Measurements from ENCODE around the gene PNPLA7. TPM values are rescaled to one million over a fixed set of nuclear protein-coding genes. Genes with fewer than 3 reads are reported as not detected.

Gene PNPLA7
- total RNA-seq, 1 donor from 2014 or later = 9.0 TPM

DNA sequence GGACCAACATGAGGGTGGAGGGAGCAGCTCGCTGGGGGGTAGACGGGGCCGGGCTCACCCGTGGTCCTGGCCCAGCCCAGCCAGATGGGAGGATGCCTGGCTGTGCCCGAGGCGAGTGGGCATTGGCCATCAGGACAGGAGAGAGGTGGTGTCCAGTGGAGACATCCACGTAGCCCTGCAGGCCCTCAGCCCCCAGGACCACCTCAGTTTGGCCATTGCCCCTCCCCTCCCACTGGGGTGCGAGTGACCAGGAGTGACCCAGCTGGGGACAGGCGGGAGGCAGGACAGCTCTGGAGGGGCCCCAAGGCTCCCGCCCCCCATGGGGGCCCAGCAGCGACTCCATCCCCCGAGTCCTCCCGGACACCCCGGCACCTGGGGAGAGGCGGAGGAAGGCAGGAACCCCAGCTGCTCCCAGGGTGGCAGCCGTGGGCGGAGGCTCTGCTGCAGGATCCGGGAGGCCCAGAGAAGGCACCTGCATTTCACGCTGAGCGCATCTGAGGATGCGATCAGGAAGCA is 118.7 kb downstream of the PNPLA7 start:
- DNase-seq = no peak
- TF ChIP-seq CTCF (IDR thresholded peaks at IDR 0.05; ENCODE audit: borderline replicate concordance) = no peak
- H3K27me3 ChIP-seq (ENCODE audit: low read depth) = no peaks in the 10 kb centered on the region
- no peaks in the 10 kb centered on the region for H3K4me1 ChIP-seq
- no peak overlapping the region for H3K27ac ChIP-seq (replicated peaks)
- H3K36me3 ChIP-seq = no peaks in the 10 kb centered on the region
- H3K9me3 ChIP-seq (replicated peaks) = no peaks in the 10 kb centered on the region
- intact Hi-C loops (cut with micrococcal nuclease) = no loop called here
- H3K4me3 ChIP-seq = no peak overlapping the region

DNA sequence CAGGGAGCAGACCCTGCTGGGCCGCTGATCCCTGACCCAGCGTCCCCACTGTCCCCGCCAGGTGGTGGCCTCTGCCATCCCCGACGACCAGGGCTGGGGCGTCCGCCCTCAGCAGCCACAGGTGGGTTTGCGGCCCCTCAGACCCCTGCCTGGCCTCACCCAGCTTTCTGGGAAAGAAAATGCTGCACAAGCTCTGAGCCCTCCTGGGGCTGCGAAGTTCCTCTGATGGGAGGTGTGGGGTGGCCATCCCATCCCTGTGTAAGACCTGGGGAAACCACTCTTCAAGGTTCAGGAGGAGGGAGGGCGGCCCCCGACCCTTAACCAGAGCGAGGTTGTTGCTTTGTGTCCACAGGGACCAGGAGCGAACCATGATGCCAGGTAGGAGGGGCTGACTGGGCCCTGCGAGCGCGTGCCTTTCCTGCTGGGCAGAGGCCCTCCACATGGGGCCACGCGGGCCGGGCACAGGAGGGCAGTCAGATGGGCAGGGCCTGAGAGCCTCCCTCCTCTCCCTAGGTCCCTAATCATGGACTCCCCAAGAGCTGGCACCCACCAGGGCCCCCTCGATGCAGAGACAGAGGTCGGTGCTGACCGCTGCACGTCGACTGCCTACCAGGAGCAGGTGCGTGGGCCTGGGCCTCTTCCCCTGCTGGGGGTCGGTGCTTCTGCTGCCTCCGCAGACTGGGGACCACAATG is 119.3 kb downstream of the PNPLA7 start:
- intact Hi-C loops (cut with micrococcal nuclease) = no loop called here
- Histone ChIP-seq H3K27me3 (ENCODE audit: low read depth) (no peaks in the 10 kb centered on the region), H3K9me3 (replicated peaks) (no peaks in the 10 kb centered on the region), H3K4me1 (peaks cover 2% of the 10 kb centered on the region), H3K36me3 (no peaks in the 10 kb centered on the region), H3K4me3 (no peak overlapping the region), H3K27ac (replicated peaks) (no peak overlapping the region)
- no peak for DNase-seq
- no peak for TF ChIP-seq CTCF (IDR thresholded peaks at IDR 0.05; ENCODE audit: borderline replicate concordance)

DNA sequence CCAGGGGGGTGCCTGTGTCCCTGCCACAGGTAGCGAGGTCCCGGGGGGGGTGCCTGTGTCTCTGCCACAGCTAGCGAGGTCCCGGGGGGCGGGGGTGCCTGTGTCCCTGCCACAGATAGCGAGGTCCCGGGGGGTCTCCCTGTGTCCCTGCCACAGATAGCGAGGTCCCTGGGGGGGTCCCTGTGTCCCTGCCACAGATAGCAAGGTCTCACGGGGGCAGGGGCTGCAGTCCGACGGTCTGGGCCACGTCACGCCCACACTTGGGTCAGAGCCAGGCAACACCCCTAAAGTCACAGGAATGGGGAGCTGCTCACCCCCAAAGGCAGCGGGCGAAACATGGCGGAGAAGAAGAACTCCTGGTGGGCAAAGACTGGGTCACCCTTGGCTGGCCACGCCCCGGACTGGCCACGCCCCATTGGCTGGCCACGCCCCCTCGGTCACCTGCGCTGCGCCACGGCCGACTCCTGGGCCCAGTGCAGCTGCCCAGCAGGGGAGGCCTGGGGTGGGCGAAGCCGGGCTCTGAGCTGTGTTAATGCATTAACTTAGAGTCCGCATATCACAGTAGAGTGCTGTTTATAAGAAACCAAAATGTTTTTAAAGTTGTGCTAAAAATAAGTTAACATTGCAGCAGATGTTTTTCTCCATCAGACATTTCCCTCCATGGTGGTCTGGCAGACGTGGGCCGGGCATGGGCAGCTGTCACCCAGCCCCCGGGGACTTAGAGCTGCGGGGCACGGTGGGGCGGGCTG is 120.1 kb downstream of the PNPLA7 start:
- no peaks in the 10 kb centered on the region for H3K36me3 ChIP-seq
- H3K27me3 ChIP-seq (ENCODE audit: low read depth) = no peaks in the 10 kb centered on the region
- TF ChIP-seq CTCF (IDR thresholded peaks at IDR 0.05; ENCODE audit: borderline replicate concordance) = no peak
- no peak overlapping the region for H3K4me3 ChIP-seq
- peaks cover 10% of the 10 kb centered on the region for H3K4me1 ChIP-seq
- no peaks in the 10 kb centered on the region for H3K9me3 ChIP-seq (replicated peaks)
- no peak overlapping the region for H3K27ac ChIP-seq (replicated peaks)
- intact Hi-C loops (cut with micrococcal nuclease) = no loop called here
- DNase-seq = no peak

DNA sequence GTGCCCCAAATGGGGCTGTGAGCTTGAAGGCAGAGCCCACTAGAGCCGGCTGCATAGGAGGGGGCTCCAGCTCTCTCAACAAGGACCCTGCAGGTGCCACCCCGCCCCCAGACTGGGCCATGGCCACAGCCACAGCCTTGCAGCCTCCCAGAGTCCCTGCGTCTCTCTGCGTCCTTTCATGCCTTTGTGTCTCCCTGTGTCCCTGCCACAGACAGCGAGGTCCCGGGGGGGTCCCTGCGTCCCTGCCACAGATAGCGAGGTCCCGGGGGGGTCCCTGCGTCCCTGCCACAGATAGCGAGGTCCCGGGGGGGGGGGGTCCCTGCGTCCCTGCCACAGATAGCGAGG is 120.7 kb downstream of the PNPLA7 start:
- H3K4me3 ChIP-seq = no peak overlapping the region
- H3K27me3 ChIP-seq (ENCODE audit: low read depth) = no peaks in the 10 kb centered on the region
- no peaks in the 10 kb centered on the region for H3K36me3 ChIP-seq
- no peak overlapping the region for H3K27ac ChIP-seq (replicated peaks)
- no peak for TF ChIP-seq CTCF (IDR thresholded peaks at IDR 0.05; ENCODE audit: borderline replicate concordance)
- DNase-seq = no peak
- H3K9me3 ChIP-seq (replicated peaks) = no peaks in the 10 kb centered on the region
- intact Hi-C loops (cut with micrococcal nuclease) = no loop called here
- H3K4me1 ChIP-seq = peaks cover 14% of the 10 kb centered on the region

GRCh38 chr9:137428841-137429545 is 121.2 kb downstream of the PNPLA7 start:
- peaks cover 20% of the 10 kb centered on the region for H3K4me1 ChIP-seq
- H3K27ac ChIP-seq (replicated peaks) = no peak overlapping the region
- H3K36me3 ChIP-seq = no peaks in the 10 kb centered on the region
- intact Hi-C loops (cut with micrococcal nuclease) = no loop called here
- TF ChIP-seq CTCF (IDR thresholded peaks at IDR 0.05; ENCODE audit: borderline replicate concordance) = no peak
- no peak overlapping the region for H3K4me3 ChIP-seq
- H3K27me3 ChIP-seq (ENCODE audit: low read depth) = no peaks in the 10 kb centered on the region
- DNase-seq = no peak
- H3K9me3 ChIP-seq (replicated peaks) = no peaks in the 10 kb centered on the region
